ENCODE measurements around the gene CTNNBL1.
"Not testable (repeated sequence)": the region's sequence is repeated elsewhere in the genome, so short reads cannot be mapped to it uniquely, and the experiment has no call there.

Gene CTNNBL1, protein sequence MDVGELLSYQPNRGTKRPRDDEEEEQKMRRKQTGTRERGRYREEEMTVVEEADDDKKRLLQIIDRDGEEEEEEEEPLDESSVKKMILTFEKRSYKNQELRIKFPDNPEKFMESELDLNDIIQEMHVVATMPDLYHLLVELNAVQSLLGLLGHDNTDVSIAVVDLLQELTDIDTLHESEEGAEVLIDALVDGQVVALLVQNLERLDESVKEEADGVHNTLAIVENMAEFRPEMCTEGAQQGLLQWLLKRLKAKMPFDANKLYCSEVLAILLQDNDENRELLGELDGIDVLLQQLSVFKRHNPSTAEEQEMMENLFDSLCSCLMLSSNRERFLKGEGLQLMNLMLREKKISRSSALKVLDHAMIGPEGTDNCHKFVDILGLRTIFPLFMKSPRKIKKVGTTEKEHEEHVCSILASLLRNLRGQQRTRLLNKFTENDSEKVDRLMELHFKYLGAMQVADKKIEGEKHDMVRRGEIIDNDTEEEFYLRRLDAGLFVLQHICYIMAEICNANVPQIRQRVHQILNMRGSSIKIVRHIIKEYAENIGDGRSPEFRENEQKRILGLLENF

DNA sequence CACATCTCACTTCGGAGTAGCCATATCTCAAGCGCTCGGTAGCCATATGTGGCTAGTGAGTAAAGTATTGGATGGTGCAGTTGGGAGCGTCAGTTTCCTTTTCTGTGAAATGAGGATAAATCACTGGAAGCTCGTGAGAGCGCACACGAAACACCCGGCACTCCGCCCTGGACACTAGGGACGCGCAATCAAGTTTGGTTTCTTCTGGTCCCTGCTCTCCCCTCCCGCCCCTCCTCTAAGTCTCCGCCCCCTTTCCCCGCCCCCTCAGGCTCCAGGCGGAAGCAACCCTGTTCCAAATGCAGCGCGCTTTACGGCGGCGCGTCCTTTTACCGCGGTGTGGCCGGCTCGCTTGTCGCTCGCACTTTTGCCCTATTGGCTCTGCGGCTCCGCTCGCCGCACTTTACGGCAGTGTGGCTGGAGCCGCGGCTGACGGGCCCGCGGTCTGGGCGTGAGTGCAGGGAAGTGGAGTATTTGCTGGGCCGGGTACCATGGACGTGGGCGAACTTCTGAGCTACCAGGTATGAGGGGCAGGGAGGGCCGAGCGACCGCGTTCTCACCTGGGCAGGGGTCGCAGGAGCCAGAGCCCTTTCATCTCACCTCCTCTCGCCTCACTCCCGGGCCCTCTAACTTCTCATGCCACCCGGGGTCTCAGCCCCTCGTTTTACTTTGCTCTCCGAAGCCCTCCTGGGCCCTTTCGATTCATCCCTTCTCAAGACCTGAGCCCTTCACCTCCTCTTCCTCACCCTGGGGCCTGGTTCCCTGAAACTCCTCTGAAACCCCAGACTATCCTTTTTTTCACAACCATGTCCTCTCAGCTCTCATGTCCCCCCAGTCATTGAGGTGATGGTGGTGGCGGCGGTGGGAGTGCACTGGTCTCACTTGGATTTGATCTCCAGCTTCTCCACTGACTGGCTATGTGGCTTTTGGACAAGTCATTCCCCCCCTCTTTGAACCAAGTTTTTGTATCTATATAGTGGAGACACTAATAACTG, at the start of gene CTNNBL1:
CTNNBL1 (plus strand) TSS at position 396 of the 992 bp plus-strand sequence; CDS start at position 489, 93 bp downstream.
- DNase-seq, result peak; percentile 97

DNA sequence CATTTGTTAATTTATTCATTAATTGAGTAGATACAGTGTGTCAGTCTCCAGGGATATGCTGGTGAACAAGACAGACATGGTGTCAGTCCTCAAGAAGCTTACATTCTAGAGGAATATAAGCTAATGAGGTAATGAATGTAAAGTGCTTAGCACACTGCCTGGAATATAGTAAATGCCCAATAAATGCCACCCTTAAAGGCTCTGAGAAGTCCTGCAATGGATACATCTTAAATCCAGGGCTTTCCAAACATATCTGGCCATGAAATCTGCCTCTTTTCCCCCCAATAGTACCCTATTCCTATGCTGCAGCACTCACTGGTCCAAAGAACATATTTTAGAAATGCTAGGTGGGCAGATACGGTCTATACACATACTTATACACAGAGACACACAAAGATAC, 49.2 kb upstream of the CTNNBL1 start:
- no peak for DNase-seq

DNA sequence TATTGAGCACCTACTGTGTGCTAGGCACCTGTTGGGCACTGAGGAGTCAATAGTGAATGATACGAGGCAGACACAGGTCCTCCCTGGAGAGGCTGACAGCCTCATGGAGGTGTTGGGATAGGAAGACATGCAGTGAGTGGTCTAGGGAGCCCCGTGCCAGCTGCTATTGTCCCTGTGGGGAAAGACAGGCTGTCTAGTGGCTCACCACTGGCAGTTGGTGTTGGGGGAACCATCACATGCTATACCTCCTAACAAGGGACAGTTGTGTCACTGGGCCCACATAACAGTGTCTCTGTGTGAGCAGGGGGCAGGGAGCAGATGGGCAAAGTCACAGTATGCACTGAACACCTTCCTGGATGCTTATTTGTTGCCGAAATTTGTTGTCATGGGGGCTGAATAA, 45.9 kb upstream of the CTNNBL1 start:
- no peak for DNase-seq

DNA sequence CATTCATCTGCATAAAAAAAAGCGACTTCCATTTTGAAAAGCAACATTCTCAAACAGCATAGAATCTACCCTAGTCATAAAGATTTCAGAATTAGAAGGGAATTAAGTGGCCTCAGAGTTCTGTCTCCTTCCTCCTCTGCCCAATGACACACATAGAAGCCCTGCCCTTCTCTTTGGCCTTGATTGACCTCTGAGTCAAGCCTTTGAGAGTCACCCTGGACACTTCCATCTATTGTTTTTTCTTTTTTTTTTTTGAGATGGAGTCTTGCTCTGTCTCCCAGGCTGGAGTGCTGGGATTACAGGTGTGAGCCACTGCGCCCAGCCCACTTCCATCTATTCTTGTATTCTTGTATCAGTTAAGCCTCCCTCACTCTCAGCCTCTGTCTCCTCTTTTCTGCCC, 44.8 kb upstream of the CTNNBL1 start:
- DNase-seq, result no peak

DNA sequence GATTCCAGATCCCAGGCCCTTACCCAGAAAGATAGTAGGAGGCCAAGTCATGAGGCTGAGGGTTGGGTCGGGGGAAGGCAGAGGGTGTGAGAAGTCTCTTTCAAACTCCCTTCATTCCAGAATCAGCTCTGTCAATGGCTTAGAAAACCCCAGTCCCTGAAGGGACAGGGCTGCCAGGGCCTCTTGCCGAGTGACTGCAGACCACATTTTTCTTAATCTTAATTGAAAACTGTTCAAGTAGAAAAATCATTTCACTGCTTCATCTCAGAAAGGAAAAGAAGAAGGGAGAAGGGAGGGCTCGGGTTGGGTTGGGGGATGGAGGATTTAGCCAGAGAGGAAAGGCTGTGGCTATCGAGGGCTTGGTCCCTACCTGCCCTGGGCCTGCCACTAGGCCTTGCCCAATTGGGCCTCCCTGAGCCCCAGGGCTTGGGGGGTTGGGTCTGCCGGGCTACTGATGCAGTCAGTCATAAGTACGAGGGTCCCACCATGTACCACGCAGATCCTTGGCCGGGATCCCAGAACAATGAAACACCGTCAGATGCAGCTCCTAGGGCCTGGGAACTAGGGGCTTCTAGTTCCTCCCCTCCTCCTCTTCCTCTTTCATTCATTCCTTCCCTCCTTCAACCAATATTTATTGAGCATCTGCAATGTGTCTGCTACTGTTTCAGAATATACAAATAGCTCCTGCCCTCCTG, 44.0 kb upstream of the CTNNBL1 start:
- DNase-seq, result no peak

DNA sequence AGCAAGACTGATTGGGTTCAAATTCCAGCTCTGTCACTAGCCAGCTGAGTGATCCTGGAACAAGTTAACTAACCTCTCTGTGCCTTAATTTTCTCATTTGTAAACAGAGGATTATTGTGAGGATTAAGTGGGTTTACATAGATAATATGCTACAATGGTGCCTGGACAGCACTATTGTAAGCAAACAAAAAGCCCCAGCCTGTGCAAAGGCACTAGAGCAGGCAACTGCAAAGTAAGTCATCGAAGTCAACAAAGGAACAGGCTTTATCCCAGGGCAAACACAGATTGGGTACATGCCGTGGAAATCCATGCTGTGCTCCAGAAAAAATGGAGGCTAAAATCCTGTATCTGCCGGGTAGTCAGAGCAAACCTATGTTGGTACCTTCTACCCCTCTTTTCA, 43.2 kb upstream of the CTNNBL1 start:
- DNase-seq, result no peak

DNA sequence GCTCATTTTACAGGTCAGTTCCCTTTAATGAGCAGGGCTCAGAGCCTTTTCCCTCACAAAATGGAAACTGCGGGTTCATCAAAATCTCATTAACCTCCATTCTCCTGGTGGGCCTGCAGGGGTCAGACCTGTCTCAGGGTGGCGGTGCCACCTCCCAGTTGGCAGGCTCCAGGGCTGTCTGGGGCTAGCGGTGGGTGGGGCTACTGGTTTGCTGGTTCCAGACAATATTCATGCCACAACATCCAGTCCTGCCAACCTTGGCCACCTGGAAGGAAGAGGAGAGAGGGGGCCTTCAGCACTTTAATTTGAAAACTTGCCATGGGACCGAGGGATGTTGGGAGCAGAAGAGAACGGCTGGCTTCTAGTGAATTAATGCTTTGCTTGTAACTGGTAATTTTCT, 41.9 kb upstream of the CTNNBL1 start:
- DNase-seq, result peak in 1 of 2 donors; percentile 45

DNA sequence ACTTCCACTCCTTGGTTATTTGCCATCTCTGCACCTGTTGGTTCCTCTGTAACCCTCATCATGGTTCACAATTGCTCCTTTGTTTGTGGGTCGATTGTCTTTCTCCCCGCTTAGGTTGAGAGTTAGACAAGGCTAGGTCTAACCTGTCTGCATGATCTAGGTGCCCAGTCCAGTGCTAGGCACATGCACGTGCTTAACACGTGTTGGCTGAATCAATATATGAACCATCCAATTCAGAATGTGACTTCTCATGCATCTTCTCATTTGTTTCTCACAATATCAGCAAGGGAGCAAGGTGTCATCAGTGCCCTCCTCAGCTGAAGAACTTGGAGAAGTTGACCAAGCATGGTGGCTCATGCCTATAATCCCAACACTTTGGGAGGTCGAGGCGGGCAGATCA, 36.9 kb upstream of the CTNNBL1 start:
- DNase-seq, result no peak

DNA sequence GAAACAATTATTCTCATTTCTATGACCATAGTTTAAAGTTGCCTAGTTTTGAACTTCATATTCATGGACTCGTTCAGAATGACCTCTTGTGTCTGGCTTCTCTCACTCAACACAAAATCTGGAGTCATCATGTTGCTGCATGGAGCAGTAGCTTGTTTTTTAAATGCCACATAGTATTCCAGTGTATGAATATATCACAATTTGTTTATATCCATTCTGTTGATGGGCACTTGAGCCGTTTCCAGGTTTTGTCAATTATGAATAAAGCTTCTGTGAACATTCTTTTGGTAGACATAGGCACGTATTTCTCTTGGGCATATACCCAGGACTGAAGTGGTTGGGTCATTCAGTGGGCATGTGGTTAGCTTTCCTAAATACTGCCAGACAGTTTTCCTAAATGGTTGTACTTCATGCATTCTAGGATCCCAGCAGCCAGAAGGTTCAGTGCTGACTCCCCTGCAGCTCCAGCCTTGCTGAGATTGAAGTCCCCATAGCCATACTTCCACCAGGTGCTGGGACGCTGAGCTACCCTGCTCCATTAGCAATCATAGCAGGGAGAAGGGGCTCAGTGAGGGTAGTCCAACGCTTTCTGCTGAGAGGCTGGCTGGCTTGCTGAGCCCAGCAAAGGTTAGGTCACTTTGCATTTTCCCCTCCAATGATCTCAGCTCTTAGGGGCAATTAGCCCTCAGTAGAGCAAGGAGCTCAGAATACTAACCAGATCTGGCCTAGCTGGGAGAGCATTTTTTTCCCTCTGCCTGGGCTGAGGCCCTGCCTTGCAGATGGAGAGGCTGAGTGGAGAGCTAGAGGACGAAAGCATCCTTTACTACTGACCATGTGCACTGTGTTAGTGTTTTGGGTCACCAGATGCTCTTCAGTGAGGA, 35.7 kb upstream of the CTNNBL1 start:
- no peak for DNase-seq

DNA sequence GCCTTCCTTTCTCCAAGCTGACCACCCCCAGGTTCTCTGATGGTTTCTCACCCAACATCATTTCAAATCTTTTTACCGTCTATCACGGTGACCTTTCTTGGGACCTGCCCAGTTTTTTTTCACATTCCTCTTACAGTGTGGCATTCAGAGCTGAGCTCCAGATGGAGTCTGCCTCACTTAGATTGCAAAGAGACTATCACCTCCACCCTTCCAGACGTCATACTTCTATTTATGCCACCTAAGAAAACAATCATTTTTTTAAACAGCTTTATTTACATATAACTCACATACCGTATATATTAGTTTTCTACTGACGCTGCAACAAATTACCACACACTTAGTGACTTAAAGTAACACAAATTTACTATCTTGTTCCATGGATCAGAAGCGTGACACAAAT, 32.3 kb upstream of the CTNNBL1 start:
- no peak for DNase-seq

DNA sequence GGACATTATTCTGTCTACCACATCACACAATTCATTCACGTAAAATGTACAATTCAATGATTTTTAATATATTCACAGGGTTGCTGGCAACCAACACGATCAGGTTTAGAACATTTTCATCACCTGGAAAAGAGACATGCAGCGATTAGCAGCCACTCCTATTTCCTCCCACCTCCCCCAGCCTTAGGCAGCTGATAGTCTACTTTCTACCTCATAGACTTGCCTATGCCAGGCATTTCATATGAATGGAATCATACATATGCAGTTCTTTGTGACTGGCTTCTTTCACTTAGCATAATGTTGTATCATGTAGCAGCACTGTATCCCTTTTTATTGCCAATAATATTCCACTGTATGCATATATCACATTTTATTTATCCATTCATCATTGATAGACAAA, 31.5 kb upstream of the CTNNBL1 start:
- no peak for DNase-seq

DNA sequence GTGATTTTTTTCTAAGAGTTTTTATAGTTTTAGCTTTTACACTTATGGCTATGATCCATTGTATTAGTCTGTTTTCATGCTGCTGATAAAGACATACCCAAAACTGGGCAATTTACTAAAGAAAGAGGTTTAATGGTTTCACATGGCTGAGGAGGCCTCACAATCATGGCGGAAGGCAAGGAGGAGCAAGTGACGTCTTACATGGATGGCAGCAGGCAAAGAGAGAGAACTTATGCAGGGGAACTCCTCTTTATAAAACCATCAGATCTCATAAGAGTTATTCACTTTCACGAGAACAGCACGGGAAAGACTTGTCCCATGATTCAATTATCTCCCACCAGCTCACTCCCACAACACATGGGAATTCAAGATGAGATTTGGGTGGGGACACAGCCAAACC, 29.2 kb upstream of the CTNNBL1 start:
- not testable (repeated sequence) for DNase-seq

DNA sequence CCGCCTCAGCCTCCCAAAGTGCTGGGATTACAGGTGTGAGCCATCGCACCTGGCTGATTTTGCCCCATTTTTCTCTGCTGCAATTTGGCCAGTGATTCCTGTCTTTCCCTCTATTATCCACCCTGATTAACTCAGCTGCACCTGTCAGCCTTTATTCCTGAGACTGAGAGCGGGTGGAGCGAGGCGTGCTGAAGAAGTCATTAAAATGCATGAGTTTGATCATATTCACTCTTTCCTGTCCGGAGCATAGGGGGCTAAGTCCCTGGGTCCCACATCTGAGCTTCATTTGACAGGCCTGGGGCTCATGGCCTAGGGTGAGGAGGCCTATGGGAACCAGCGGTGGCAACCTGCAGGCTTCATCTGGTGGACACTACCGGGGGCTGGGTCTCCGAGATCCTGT, 25.7 kb upstream of the CTNNBL1 start:
- DNase-seq, result no peak

DNA sequence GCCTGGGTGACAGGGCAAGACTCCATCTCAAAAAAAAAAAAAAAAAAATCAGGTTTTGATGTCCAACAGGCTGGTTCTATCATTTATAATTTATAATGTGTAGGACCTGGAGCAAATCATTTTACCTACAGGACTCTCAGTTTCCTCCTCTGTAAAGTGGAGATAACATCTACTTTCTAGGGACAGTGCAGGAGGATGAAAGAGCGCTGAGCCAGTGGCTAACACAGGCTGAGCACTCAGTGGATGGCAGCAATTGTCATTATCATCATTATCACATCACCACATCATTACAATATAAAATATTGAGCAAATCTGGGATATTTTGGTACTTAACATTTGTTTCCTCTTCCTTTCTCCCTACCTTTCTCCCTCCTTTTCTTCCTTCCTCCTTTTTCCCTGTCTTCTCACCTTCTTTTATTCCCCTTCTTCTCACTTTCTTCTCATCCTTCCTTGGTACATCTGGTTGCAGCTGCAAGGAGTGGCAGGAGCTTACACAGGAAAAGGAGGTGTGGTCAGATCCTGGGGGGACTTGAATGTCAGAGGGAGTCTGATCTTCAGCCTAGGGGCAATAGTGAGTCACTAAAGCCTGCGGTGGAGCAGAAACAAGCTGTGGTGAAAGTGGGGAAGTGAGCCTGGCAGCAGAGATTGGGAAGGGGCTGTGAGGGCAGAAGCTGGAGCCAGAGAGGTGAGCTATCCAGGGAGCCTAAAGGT, 24.6 kb upstream of the CTNNBL1 start:
- DNase-seq, result no peak

DNA sequence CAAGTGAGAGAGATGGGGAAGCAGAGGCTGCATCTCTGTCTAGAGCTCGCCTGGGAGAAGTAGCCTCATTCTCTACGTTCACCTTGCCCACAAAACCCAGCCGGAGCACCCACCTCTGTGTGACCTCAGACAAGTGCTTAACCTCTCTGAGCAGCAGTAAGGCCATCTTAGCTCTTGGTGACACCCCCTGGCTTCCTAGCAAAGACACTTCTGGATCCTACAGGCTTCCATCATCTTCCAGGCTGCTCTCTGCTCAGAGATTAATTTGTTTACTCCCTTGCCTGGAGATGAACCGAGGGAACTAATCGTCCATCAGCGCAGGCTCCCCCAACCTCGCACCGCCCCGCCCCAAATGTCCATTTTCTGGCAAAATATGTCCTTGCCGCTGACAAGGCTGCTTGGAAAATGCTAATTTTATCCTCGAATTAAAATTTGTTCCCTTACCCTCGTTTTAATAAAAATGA, 24.0 kb upstream of the CTNNBL1 start:
- peak in 1 of 2 donors; percentile 3 for DNase-seq

DNA sequence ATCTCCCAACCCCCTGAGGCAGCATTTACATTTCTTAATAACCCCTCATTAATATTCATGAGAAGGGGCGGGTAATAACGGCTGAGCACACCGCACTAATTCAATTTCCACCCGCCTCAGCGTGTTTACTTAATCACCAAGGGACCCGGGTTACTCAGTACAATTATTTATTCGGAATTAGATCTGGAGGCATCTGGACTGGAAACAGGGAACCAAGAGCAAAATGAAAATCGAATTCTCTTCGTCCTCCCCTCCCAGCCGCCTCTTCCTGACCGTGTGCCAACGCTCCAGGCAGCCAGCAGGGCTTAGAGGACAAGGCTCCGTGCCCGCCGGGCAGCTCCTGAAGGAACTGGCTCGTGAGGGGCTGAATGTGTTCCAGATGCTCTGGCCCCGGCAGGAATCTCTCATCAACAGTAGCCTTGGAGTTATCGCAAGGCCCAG, 23.5 kb upstream of the CTNNBL1 start:
- no peak for DNase-seq

DNA sequence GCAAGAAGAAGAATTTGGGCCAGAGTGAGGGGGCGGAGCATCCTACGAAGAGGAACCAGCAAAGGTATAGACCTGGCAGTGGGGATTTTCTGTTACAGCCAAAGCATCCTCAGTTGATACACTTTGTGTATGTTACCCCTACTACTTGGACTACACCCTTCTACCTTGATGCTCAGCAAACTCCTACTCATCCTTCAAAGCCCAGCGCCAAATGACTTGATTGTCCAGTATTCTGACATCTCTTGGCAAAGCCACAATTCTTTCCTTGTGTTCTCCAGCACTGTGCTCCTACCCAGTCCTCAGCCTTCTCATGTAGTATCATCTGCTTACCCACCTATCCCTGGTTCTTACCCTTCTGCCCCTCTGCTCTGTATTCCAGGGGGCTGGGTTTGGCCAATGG, 21.7 kb upstream of the CTNNBL1 start:
- no peak for DNase-seq

DNA sequence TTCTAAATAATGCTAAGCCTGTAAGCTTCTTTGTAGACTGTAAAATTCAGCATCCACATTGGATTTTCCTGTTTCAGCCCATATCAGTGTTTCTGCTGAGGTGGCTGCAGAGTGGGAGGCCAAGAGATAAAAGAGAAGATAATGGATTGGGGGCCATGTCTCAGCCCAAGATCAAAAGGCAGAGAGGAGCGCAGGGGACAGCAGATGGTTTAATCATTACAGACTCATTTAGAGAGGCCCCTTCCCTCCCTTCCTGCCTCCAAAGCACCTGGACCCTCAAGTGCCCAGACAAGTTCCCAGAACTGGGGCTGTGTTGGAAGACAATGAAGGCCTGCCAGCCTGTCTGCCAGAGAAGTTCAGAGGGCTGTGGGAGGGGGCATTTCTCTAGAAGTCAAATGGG, 20.4 kb upstream of the CTNNBL1 start:
- no peak for DNase-seq

DNA sequence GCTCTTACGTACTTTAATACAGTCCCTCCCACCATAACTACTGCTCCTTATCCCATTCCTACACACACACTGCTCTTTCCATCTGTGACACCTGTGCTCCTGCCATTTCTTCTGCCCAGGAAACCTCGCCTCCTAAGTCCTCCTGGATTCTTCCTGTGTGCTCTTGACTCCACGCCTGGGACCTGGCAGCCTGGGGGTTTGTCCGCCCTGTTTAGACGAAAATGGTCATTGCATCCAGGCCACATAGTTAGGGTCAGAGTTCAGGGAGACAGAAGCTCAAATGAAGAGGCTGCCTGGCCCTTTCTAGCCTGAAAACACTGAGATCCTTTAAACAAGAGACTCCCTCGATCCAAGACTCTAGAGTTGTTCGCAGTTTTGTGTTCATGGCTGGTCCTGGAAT, 17.4 kb upstream of the CTNNBL1 start:
- no peak for DNase-seq

DNA sequence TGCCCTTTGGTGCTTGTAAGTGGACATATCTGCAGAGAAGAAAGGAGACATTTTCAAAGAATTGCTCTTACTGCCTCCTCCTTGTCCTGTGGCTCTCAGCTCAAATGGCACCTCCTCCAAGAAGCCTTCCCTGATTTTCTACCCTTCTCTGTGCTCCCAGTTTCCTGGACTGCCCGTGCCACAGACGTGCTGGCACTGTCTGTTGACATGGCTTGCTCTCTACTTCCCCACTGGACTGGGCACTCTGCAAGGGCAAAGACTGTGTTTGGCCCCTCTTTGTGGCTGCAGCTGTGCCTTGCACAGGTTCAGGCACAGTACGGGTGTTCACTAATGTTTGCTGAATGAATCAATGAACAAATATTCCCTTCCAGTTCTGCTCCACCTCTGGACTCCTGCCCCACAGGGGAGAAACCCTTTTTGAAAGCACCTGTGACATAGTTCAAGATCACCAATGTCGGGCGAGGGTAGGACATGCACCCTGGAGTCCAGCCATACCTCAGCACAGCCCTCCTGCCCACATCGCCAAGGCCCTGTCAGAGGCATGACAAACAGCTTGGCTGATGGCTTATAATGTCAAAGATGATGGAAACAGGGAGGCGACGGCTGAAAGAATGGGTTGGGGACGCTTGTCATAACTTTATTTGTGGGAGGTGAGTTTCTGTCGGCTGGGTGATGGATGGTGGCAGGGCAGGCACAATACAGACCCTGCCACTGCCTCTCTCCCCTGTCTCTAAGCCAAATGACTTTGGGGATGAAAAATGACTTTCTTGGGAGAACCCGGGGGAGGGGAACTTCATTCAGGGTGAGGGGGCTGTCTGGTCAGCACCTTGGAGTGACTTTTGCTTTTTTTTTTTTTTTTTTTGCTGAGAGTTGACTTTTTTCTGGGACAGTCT, 15.6 kb upstream of the CTNNBL1 start:
- no peak for DNase-seq
